Left forelimb (tissue), 1 donor: Measurements from ENCODE around the gene BAIAP2L1.

Experiments
- DNase-seq: peaks from one replicate; pipeline ENCODE4 v3.0.0-alpha.2; 2018; ENCODE audit warnings: low spot score

BAIAP2L1 gene

GRCh38 chr7:98357751-98358161 is 43.1 kb downstream of the BAIAP2L1 start:
- no peak for DNase-seq

- no peak for DNase-seq
These were observed 45.7 kb downstream of the BAIAP2L1 start for GRCh38 chr7:98355250-98355538.

GRCh38 chr7:98354511-98355249 is 46.2 kb downstream of the BAIAP2L1 start:
- DNase-seq, result no peak

GRCh38 chr7:98354052-98354451 is 46.8 kb downstream of the BAIAP2L1 start:
- DNase-seq, result no peak

GRCh38 chr7:98352621-98353020 is 48.3 kb downstream of the BAIAP2L1 start:
- no peak for DNase-seq

GRCh38 chr7:98351136-98351535 is 49.8 kb downstream of the BAIAP2L1 start:
- DNase-seq, result no peak

GRCh38 chr7:98348726-98349474 is 52.0 kb downstream of the BAIAP2L1 start:
- DNase-seq, result no peak

- DNase-seq, result no peak
These were observed 54.3 kb downstream of the BAIAP2L1 start for GRCh38 chr7:98346515-98347069.

GRCh38 chr7:98341106-98341505 is 59.8 kb downstream of the BAIAP2L1 start:
- DNase-seq, result no peak

GRCh38 chr7:98339043-98339442 is 61.8 kb downstream of the BAIAP2L1 start:
- no peak for DNase-seq

- DNase-seq, result no peak
These were observed 62.4 kb downstream of the BAIAP2L1 start for GRCh38 chr7:98338441-98338840.

GRCh38 chr7:98335411-98335977 is 65.4 kb downstream of the BAIAP2L1 start:
- DNase-seq, result no peak

- no peak for DNase-seq
These were observed 66.8 kb downstream of the BAIAP2L1 start for GRCh38 chr7:98334081-98334480.

- no peak for DNase-seq
These were observed 69.9 kb downstream of the BAIAP2L1 start for GRCh38 chr7:98330926-98331529.

GRCh38 chr7:98329791-98330373 is 71.0 kb downstream of the BAIAP2L1 start:
- DNase-seq, result no peak

GRCh38 chr7:98329100-98329790 is 71.6 kb downstream of the BAIAP2L1 start:
- DNase-seq, result no peak

GRCh38 chr7:98324782-98325181 is 76.1 kb downstream of the BAIAP2L1 start:
- no peak for DNase-seq

- DNase-seq, result no peak
These were observed 77.1 kb downstream of the BAIAP2L1 start for GRCh38 chr7:98323597-98324322.

GRCh38 chr7:98322331-98323270 is 78.3 kb downstream of the BAIAP2L1 start:
- DNase-seq, result no peak

GRCh38 chr7:98321301-98321700 is 79.6 kb downstream of the BAIAP2L1 start:
- no peak for DNase-seq
